GM12873 (cell line): ENCODE measurements around the gene VARS2.

Experiments used
- CTCF ChIP-seq: IDR thresholded peaks from 2 replicates; pipeline ENCODE4 v1.5.1; 2012; ENCODE audit warnings: low read depth, mild to moderate bottlenecking, moderate library complexity, low read length, control low read depth; ENCODE audit not compliant: insufficient read depth; ENCODE audit errors: missing control alignments

Gene VARS2

GRCh38 chr6:30944051-30944450, 30.0 kb downstream of the VARS2 start:
- TF ChIP-seq CTCF: no peak

- no peak for TF ChIP-seq CTCF
These were observed 31.2 kb downstream of the VARS2 start for GRCh38 chr6:30945281-30945680.

GRCh38 chr6:30947231-30947630, 33.2 kb downstream of the VARS2 start:
- no peak for TF ChIP-seq CTCF

GRCh38 chr6:30948811-30949210, 34.8 kb downstream of the VARS2 start:
- TF ChIP-seq CTCF: no peak

- no peak for TF ChIP-seq CTCF
These were observed 38.0 kb downstream of the VARS2 start for GRCh38 chr6:30951907-30952469.

- TF ChIP-seq CTCF: no peak
These were observed 40.8 kb downstream of the VARS2 start for GRCh38 chr6:30954631-30955366.

GRCh38 chr6:30955367-30956042, 41.5 kb downstream of the VARS2 start:
- no peak for TF ChIP-seq CTCF
